BJ (cell line): ENCODE results near the gene SCN10A. TPM values are rescaled to one million over a fixed set of nuclear protein-coding genes. Genes with fewer than 3 reads are reported as not detected.

Experiments
- CTCF ChIA-PET: fragments of 350-600 bp; formaldehyde crosslinking; extraction: SDS; loops from one replicate; lab custom pipeline; 2021; ENCODE audit warnings: antibody characterized with exemption, inconsistent platforms; lab: Yijun Ruan, JAX
- POLR2A ChIA-PET: fragments of 300-600 bp; sonication (Branson Sonifier 250); formaldehyde crosslinking; extraction: SDS; loops from one replicate; lab custom pipeline; 2021; ENCODE audit warnings: antibody characterized with exemption; lab: Charles Lee
- DNase-seq: peaks from one replicate; pipeline ENCODE4 v3.0.0-alpha.2; 2011; ENCODE audit warnings: low read depth
- H3K27me3 ChIP-seq: 2 replicates; pipeline ENCODE4 v1.6.0; 2011; ENCODE audit warnings: low read length; ENCODE audit not compliant: control insufficient read depth, insufficient read depth
- H3K36me3 ChIP-seq: 2 replicates; pipeline ENCODE4 v1.5.1; 2011; ENCODE audit warnings: low read length; ENCODE audit not compliant: control insufficient read depth, insufficient read depth
- H3K4me3 ChIP-seq: 2 replicates; pipeline ENCODE4 v1.5.1; 2011; ENCODE audit warnings: low read depth, mild to moderate bottlenecking, control low read depth, low read length
- polyA plus RNA-seq: library from polyadenylated mRNA; depleted of rRNA; stranded (reverse); fragments of >200 nt; gene quantifications from 2 replicates; pipeline ENCODE4 v1.2.3, GENCODE V29; 2011
- TF ChIP-seq, protein P1 (sequence below): IDR thresholded peaks from 2 replicates; pipeline ENCODE4 v1.5.1; 2011; ENCODE audit warnings: low read depth, mild to moderate bottlenecking, control low read depth, inconsistent platforms, low read length, moderate library complexity; ENCODE audit not compliant: insufficient read depth

SCN10A gene
- polyA plus RNA-seq, 1 experiment, result not detected

DNA sequence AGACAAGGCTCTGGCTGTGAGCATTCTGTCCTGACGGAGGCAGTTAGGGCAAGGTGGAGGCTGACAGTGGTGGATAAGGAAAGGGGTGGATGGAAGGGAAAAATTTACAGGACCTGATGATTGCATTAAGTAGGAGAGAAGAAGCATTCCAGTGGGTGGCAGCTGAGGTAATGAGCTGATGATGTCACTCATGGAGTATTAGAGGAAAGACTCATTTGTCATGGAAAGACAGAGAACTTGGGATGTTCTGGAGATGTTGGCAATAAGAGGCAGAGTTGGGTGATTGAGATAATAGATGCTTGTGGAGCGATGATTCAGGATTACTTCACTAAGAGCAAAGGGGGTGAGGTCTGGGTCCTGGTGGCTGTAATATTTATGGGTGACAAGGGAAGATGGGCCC lies 102.9 kb downstream of the SCN10A start:
- TF ChIP-seq, protein P1, sequence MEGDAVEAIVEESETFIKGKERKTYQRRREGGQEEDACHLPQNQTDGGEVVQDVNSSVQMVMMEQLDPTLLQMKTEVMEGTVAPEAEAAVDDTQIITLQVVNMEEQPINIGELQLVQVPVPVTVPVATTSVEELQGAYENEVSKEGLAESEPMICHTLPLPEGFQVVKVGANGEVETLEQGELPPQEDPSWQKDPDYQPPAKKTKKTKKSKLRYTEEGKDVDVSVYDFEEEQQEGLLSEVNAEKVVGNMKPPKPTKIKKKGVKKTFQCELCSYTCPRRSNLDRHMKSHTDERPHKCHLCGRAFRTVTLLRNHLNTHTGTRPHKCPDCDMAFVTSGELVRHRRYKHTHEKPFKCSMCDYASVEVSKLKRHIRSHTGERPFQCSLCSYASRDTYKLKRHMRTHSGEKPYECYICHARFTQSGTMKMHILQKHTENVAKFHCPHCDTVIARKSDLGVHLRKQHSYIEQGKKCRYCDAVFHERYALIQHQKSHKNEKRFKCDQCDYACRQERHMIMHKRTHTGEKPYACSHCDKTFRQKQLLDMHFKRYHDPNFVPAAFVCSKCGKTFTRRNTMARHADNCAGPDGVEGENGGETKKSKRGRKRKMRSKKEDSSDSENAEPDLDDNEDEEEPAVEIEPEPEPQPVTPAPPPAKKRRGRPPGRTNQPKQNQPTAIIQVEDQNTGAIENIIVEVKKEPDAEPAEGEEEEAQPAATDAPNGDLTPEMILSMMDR, result no peak
- Histone ChIP-seq H3K4me3 (no peak overlapping the region), H3K27me3 (no peaks in the 10 kb centered on the region), H3K36me3 (no peaks in the 10 kb centered on the region)
- POLR2A ChIA-PET, result no interaction called here
- no peak for DNase-seq
- CTCF ChIA-PET, result interaction anchor here (0.7 to 0.9 kb wide), 2 partner anchors 63 to 128 kb away, joined by 3 read pairs; no protein-coding TSS in a partner anchor

GRCh38 chr3:38711321-38711720 lies 104.7 kb downstream of the SCN10A start:
- H3K27me3 ChIP-seq, result no peaks in the 10 kb centered on the region
- POLR2A ChIA-PET, result no interaction called here
- no peak overlapping the region for H3K4me3 ChIP-seq
- no peaks in the 10 kb centered on the region for H3K36me3 ChIP-seq
- DNase-seq, result no peak
- TF ChIP-seq, protein P1, result no peak
- CTCF ChIA-PET, result interaction anchor here (0.9 to 1.6 kb wide), 3 partner anchors 15 to 60 kb away, joined by 3 read pairs; no protein-coding TSS in a partner anchor

- DNase-seq, result no peak
- ChIA-PET POLR2A (no interaction called here), CTCF (no interaction called here)
Measured at GRCh38 chr3:38707730-38708129, 108.3 kb downstream of the SCN10A start.

GRCh38 chr3:38706961-38707360 lies 109.1 kb downstream of the SCN10A start:
- POLR2A ChIA-PET, result no interaction called here

More at GRCh38 chr3:38707730-38708129, 108.3 kb downstream of the SCN10A start:
- no peaks in the 10 kb centered on the region for H3K36me3 ChIP-seq
- no peak overlapping the region for H3K4me3 ChIP-seq
- TF ChIP-seq, protein P1, result peak; percentile 37
- no peaks in the 10 kb centered on the region; the same call in 1 of the 2 replicates for H3K27me3 ChIP-seq

GRCh38 chr3:38702231-38702630 lies 113.8 kb downstream of the SCN10A start:
- TF ChIP-seq, protein P1, result no peak

More at GRCh38 chr3:38706961-38707360, 109.1 kb downstream of the SCN10A start:
- Histone ChIP-seq H3K27me3 (no peaks in the 10 kb centered on the region; the same call in 1 of the 2 replicates), H3K36me3 (no peaks in the 10 kb centered on the region), H3K4me3 (no peak overlapping the region)
- DNase-seq, result no peak
- TF ChIP-seq, protein P1, result no peak
- CTCF ChIA-PET, result no interaction called here

More at GRCh38 chr3:38702231-38702630, 113.8 kb downstream of the SCN10A start:
- no peak for DNase-seq
- H3K36me3 ChIP-seq, result no peaks in the 10 kb centered on the region
- H3K27me3 ChIP-seq, result peaks cover 2% of the 10 kb centered on the region; the same call in 1 of the 2 replicates
- CTCF ChIA-PET, result interaction anchor here (1.3 to 1.7 kb wide), 2 partner anchors 12 to 51 kb away, joined by 4 read pairs; no protein-coding TSS in a partner anchor
- no peak overlapping the region for H3K4me3 ChIP-seq
- POLR2A ChIA-PET, result no interaction called here
